Activated CD8-positive, alpha-beta T cell treated with anti-CD3 and anti-CD28 coated beads for 36 hours (primary cell): Measurements from ENCODE around the gene SOCS4. TPM values are rescaled to one million over a fixed set of nuclear protein-coding genes. Genes with fewer than 3 reads are reported as not detected.
A peak's percentile ranks its signal among the peaks of the same experiment; 100 is the strongest.

Experiments
- ATAC-seq: fragments of 200-7000 bp; cut with Tn5 transposase; one replicate; pipeline ENCODE4 v1.10.0; 2021; ENCODE audit warnings: mild to moderate bottlenecking, moderate library complexity
- CTCF ChIA-PET: fragments of 350-600 bp; sonication (Branson Sonifier 250); formaldehyde crosslinking; loops from one replicate; lab custom pipeline; 2021; ENCODE audit warnings: antibody characterized with exemption; lab: Charles Lee
- POLR2A ChIA-PET: fragments of 350-600 bp; sonication (Branson Sonifier 250); formaldehyde crosslinking; loops from one replicate; lab custom pipeline; 2021; ENCODE audit warnings: antibody characterized with exemption; lab: Charles Lee
- DNase-seq: peaks from one replicate; pipeline ENCODE4 v3.0.0-alpha.2; 2020
- H3K27ac Mint-ChIP-seq: one replicate; pipeline ENCODE4 v1.8.0; 2021; ENCODE audit warnings: mild to moderate bottlenecking, mixed read lengths
- H3K27me3 Mint-ChIP-seq: one replicate; pipeline ENCODE4 v1.8.0; 2021; ENCODE audit warnings: mixed read lengths
- H3K36me3 Mint-ChIP-seq: one replicate; pipeline ENCODE4 v1.8.0; 2021; ENCODE audit warnings: low read depth, mixed read lengths
- H3K4me1 Mint-ChIP-seq: one replicate; pipeline ENCODE4 v1.8.0; 2021; ENCODE audit warnings: low read depth, mixed read lengths
- H3K4me3 Mint-ChIP-seq: one replicate; pipeline ENCODE4 v1.8.0; 2021; ENCODE audit warnings: mild to moderate bottlenecking, moderate library complexity, mixed read lengths
- H3K9me3 Mint-ChIP-seq: one replicate; pipeline ENCODE4 v1.8.0; 2021; ENCODE audit warnings: mixed read lengths
- CTCF ChIP-seq: fragments of 200-600 bp; IDR thresholded peaks from one replicate; pipeline ENCODE4 v1.8.0; 2022; ENCODE audit warnings: antibody characterized with exemption, mild to moderate bottlenecking
- intact Hi-C: fragments of 100-400 bp; cut with micrococcal nuclease; formaldehyde crosslinking; loops from one replicate; pipeline ENCODE4 v1.10.0; 2022
- total RNA-seq, 2 experiments: library from RNA; stranded (reverse); gene quantifications; one replicate each; pipeline ENCODE4 v1.2.3, GENCODE V29; 2021

SOCS4 gene
- total RNA-seq, 2 experiments from 2014 or later = 19.8 to 20.8 TPM

- intact Hi-C loops = no loop called here
- ChIA-PET CTCF (interaction anchor here (1.3 to 3.1 kb wide), 4 partner anchors 13 to 393 kb away, joined by 4 to 50 read pairs (median 12); no protein-coding TSS in a partner anchor), POLR2A (interaction anchor here (0.8 to 3.4 kb wide), 5 partner anchors 13 to 152 kb away, joined by 3 to 61 read pairs (median 3); partner anchors contain the start of genes SOCS4 and WDHD1)
- H3K27me3 Mint-ChIP-seq = no peaks in the 10 kb centered on the region
- H3K4me1 Mint-ChIP-seq = peaks cover 37% of the 10 kb centered on the region
- peak overlapping the region; percentile 85 for H3K4me3 Mint-ChIP-seq
- peak overlapping the region; percentile 88 for H3K27ac Mint-ChIP-seq
- ATAC-seq (no peak), DNase-seq (no peak)
- H3K36me3 Mint-ChIP-seq = peaks cover 37% of the 10 kb centered on the region
- no peaks in the 10 kb centered on the region for H3K9me3 Mint-ChIP-seq
- TF ChIP-seq CTCF = no peak
Observed at GRCh38 chr14:55053018-55053417, 26.0 kb downstream of the SOCS4 start.

- DNase-seq (no peak), ATAC-seq (no peak)
- Mint-ChIP-seq H3K36me3 (peaks cover 42% of the 10 kb centered on the region), H3K27ac (peak overlapping the region; percentile 30), H3K27me3 (no peaks in the 10 kb centered on the region), H3K9me3 (no peaks in the 10 kb centered on the region), H3K4me3 (peak overlapping the region; percentile 85), H3K4me1 (peaks cover 41% of the 10 kb centered on the region)
- ChIA-PET CTCF (interaction anchor here (0.8 to 1.4 kb wide), 3 partner anchors 13 to 393 kb away, joined by 3 to 5 read pairs (median 4); no protein-coding TSS in a partner anchor), POLR2A (interaction anchor here (0.8 to 3.4 kb wide), 6 partner anchors 8 to 151 kb away, joined by 3 to 61 read pairs (median 4); partner anchors contain the start of genes SOCS4 and WDHD1)
- intact Hi-C loops = no loop called here
- no peak for TF ChIP-seq CTCF
Observed at GRCh38 chr14:55053500-55053899, 26.5 kb downstream of the SOCS4 start.

- POLR2A ChIA-PET = interaction anchor here (1.3 kb wide), 1 partner anchor 9 kb away, joined by 6 read pairs; no protein-coding TSS in a partner anchor
- intact Hi-C loops = no loop called here
- TF ChIP-seq CTCF = no peak
- no peak for DNase-seq
- CTCF ChIA-PET = interaction anchor here (0.8 kb wide), 1 partner anchor 16 kb away, joined by 3 read pairs; no protein-coding TSS in a partner anchor
- H3K4me3 Mint-ChIP-seq = no peak overlapping the region
- H3K4me1 Mint-ChIP-seq = peaks cover 42% of the 10 kb centered on the region
- peaks cover 42% of the 10 kb centered on the region for H3K36me3 Mint-ChIP-seq
- no peak for ATAC-seq
- no peaks in the 10 kb centered on the region for H3K27me3 Mint-ChIP-seq
- H3K27ac Mint-ChIP-seq = peak overlapping the region; percentile 32
- H3K9me3 Mint-ChIP-seq = no peaks in the 10 kb centered on the region
Observed at GRCh38 chr14:55054098-55054497, 27.1 kb downstream of the SOCS4 start.

GRCh38 chr14:55057919-55058318 is 30.9 kb downstream of the SOCS4 start:
- H3K27me3 Mint-ChIP-seq = no peaks in the 10 kb centered on the region
- intact Hi-C loops = no loop called here
- CTCF ChIA-PET = interaction anchor here (1.0 kb wide), 1 partner anchor 14 kb away, joined by 4 read pairs; no protein-coding TSS in a partner anchor
- ATAC-seq (no peak), DNase-seq (no peak)
- POLR2A ChIA-PET = interaction anchor here (1.0 to 3.6 kb wide), 5 partner anchors 8 to 40 kb away, joined by 3 to 17 read pairs (median 4); no protein-coding TSS in a partner anchor
- peaks cover 48% of the 10 kb centered on the region for H3K4me1 Mint-ChIP-seq
- H3K4me3 Mint-ChIP-seq = no peak overlapping the region
- H3K36me3 Mint-ChIP-seq = peaks cover 61% of the 10 kb centered on the region
- no peak for TF ChIP-seq CTCF
- no peaks in the 10 kb centered on the region for H3K9me3 Mint-ChIP-seq
- H3K27ac Mint-ChIP-seq = no peak overlapping the region

GRCh38 chr14:55059333-55059732 is 32.3 kb downstream of the SOCS4 start:
- DNase-seq = no peak
- no peaks in the 10 kb centered on the region for H3K27me3 Mint-ChIP-seq
- H3K4me3 Mint-ChIP-seq = no peak overlapping the region
- no peak overlapping the region for H3K27ac Mint-ChIP-seq
- H3K4me1 Mint-ChIP-seq = peaks cover 37% of the 10 kb centered on the region
- peaks cover 59% of the 10 kb centered on the region for H3K36me3 Mint-ChIP-seq
- no peak for TF ChIP-seq CTCF
- ChIA-PET POLR2A (interaction anchor here (1.4 to 3.6 kb wide), 4 partner anchors 8 to 39 kb away, joined by 4 to 17 read pairs (median 8); partner anchors contain the start of genes MAPK1IP1L, SOCS4 and WDHD1), CTCF (interaction anchor here (0.7 to 1.2 kb wide), 2 partner anchors 8 to 9 kb away, joined by 3 to 7 read pairs; partner anchors contain the start of gene MAPK1IP1L)
- intact Hi-C loops = no loop called here
- H3K9me3 Mint-ChIP-seq = no peaks in the 10 kb centered on the region
- no peak for ATAC-seq
